Endodermal cell (in vitro differentiated cells): ENCODE results near the gene VAV1. TPM values are rescaled to one million over a fixed set of nuclear protein-coding genes. Genes with fewer than 3 reads are reported as not detected.
"Not testable (repeated sequence)": the region's sequence is repeated elsewhere in the genome, so short reads cannot be mapped to it uniquely, and the experiment has no call there.

Source experiments
- DNase-seq: peaks from one replicate; pipeline ENCODE4 v3.0.0-alpha.2; 2017
- H3K27ac ChIP-seq: 2 replicates; pipeline ENCODE4 v1.5.1; 2013; ENCODE audit warnings: mild to moderate bottlenecking, low read depth, low read length, moderate library complexity
- H3K27me3 ChIP-seq: 2 replicates; pipeline ENCODE4 v1.6.1; 2013; ENCODE audit warnings: mild to moderate bottlenecking, low read length, moderate library complexity; ENCODE audit not compliant: insufficient read depth, control insufficient read depth, poor library complexity, severe bottlenecking
- H3K36me3 ChIP-seq: 2 replicates; pipeline ENCODE4 v1.7.0; 2013; ENCODE audit warnings: mild to moderate bottlenecking, low read length, moderate library complexity; ENCODE audit not compliant: control insufficient read depth, insufficient read depth
- H3K4me1 ChIP-seq: one replicate; pipeline ENCODE4 v1.7.0; 2013; ENCODE audit warnings: low read length; ENCODE audit not compliant: control insufficient read depth, insufficient read depth
- H3K4me3 ChIP-seq: 2 replicates; pipeline ENCODE4 v1.5.1; 2013; ENCODE audit warnings: mild to moderate bottlenecking, low read length, moderate library complexity
- H3K9ac ChIP-seq: 2 replicates; pipeline ENCODE4 v1.6.1; 2013; ENCODE audit warnings: mild to moderate bottlenecking, low read length, moderate library complexity; ENCODE audit not compliant: poor library complexity, severe bottlenecking; ENCODE audit errors: extremely low read depth
- H3K9me3 ChIP-seq: 2 replicates; pipeline ENCODE4 v1.6.1; 2013; ENCODE audit warnings: mild to moderate bottlenecking, low read length, moderate library complexity; ENCODE audit not compliant: control insufficient read depth
- H3K27ac Mint-ChIP-seq: 2 replicates; pipeline ENCODE4 v1.8.0; 2020; ENCODE audit warnings: mixed read lengths
- H3K27me3 Mint-ChIP-seq: 2 replicates; pipeline ENCODE4 v1.8.0; 2021; ENCODE audit warnings: mild to moderate bottlenecking, mixed read lengths; ENCODE audit not compliant: insufficient read depth
- H3K36me3 Mint-ChIP-seq: 2 replicates; pipeline ENCODE4 v1.8.0; 2020; ENCODE audit warnings: low read depth, mixed read lengths
- H3K4me1 Mint-ChIP-seq: 2 replicates; pipeline ENCODE4 v1.8.0; 2020; ENCODE audit warnings: mixed read lengths
- H3K4me3 Mint-ChIP-seq: 2 replicates; pipeline ENCODE4 v1.8.0; 2020; ENCODE audit warnings: mild to moderate bottlenecking, moderate library complexity, mixed read lengths
- H3K9me3 Mint-ChIP-seq: 2 replicates; pipeline ENCODE4 v1.8.0; 2020; ENCODE audit warnings: mild to moderate bottlenecking, mixed read lengths
- CTCF ChIP-seq: fragments of 200-600 bp; sonication (generic); conservative IDR thresholded peaks from 2 replicates; pipeline ENCODE4 v1.5.0; 2021; ENCODE audit warnings: antibody characterized with exemption, mild to moderate bottlenecking
- WGBS, 2 experiments: methylation state at CpG; one replicate each; pipeline versions ENCODE4 v1.1.5 to v1.1.7; 2013; ENCODE audit warnings: missing lambda C conversion rate in 2 of 2, mixed read lengths in 1 of 2; ENCODE audit not compliant: insufficient coverage in 1 of 2, insufficient read length in 1 of 2; 5-methylcytosine and 5-hydroxymethylcytosine counted together
- total RNA-seq, 2 donors: library from RNA; stranded (reverse); fragmentation: NEBNext Ultra II Directional in 1 of 2; extraction: Animal tissue kit (Norgen Biotek cat#: 25700) in 1 of 2; gene quantifications; 2 replicates in 1 of 2; 3 replicates in 1 of 2; pipeline ENCODE4 v1.2.1, GENCODE V29; 2021

VAV1 gene
- total RNA-seq, 2 donors from 2014 or later, result not detected

GRCh38 chr19:6760606-6761005 is 11.9 kb upstream of the VAV1 start:
- 94% methylated on average over 12 to 17 of the region's 17 CpGs for WGBS, 2 experiments
- Histone ChIP-seq H3K4me3 (no peak overlapping the region), H3K27ac (no peak overlapping the region), H3K9me3 (no peaks in the 10 kb centered on the region), H3K9ac (no peak overlapping the region), H3K27me3 (no peaks in the 10 kb centered on the region), H3K4me1 (no peaks in the 10 kb centered on the region), H3K36me3 (peaks cover 5% of the 10 kb centered on the region)
- no peaks in the 10 kb centered on the region for H3K27me3 Mint-ChIP-seq
- DNase-seq, result no peak
- H3K27ac Mint-ChIP-seq, result no peak overlapping the region
- no peaks in the 10 kb centered on the region for H3K9me3 Mint-ChIP-seq
- no peak overlapping the region for H3K4me3 Mint-ChIP-seq
- H3K4me1 Mint-ChIP-seq, result no peaks in the 10 kb centered on the region
- TF ChIP-seq CTCF, result no peak
- H3K36me3 Mint-ChIP-seq, result peaks cover 33% of the 10 kb centered on the region

GRCh38 chr19:6761053-6761676 is 11.3 kb upstream of the VAV1 start:
- Histone ChIP-seq H3K4me1 (no peaks in the 10 kb centered on the region), H3K9ac (no peak overlapping the region), H3K27me3 (no peaks in the 10 kb centered on the region), H3K36me3 (peaks cover 5% of the 10 kb centered on the region), H3K4me3 (no peak overlapping the region), H3K9me3 (no peaks in the 10 kb centered on the region), H3K27ac (no peak overlapping the region)
- H3K4me1 Mint-ChIP-seq, result peaks cover 4% of the 10 kb centered on the region
- no peak overlapping the region for H3K27ac Mint-ChIP-seq
- no peaks in the 10 kb centered on the region for H3K9me3 Mint-ChIP-seq
- 93 to 100% methylated on average over 1 to 3 of the region's 4 CpGs for WGBS, 2 experiments
- no peaks in the 10 kb centered on the region for H3K27me3 Mint-ChIP-seq
- H3K36me3 Mint-ChIP-seq, result peaks cover 33% of the 10 kb centered on the region
- H3K4me3 Mint-ChIP-seq, result no peak overlapping the region
- no peak for TF ChIP-seq CTCF
- DNase-seq, result peak; percentile 73

- H3K27ac Mint-ChIP-seq, H3K4me3 ChIP-seq, H3K27me3 Mint-ChIP-seq, H3K4me1 ChIP-seq, DNase-seq, H3K9me3 Mint-ChIP-seq, H3K9ac ChIP-seq, H3K9me3 ChIP-seq, H3K27me3 ChIP-seq, H3K36me3 ChIP-seq, H3K4me3 Mint-ChIP-seq, H3K27ac ChIP-seq: not testable (repeated sequence)
- Mint-ChIP-seq H3K4me1 (peaks cover 12% of the 10 kb centered on the region), H3K36me3 (peaks cover 33% of the 10 kb centered on the region)
- 92 to 100% methylated on average over 2 to 8 of the region's 8 CpGs for WGBS, 2 experiments
Observed at GRCh38 chr19:6762253-6762797, 10.2 kb upstream of the VAV1 start.
